GM23338 (cell line): ENCODE data around the gene FYB2.

Experiments used
- CREB1 ChIP-seq: fragments of 250-450 bp; sonication (Bioruptor Pico); IDR thresholded peaks from 2 replicates; pipeline ENCODE4 v1.5.0; 2020; ENCODE audit warnings: low read depth, mild to moderate bottlenecking, moderate library complexity
- EZH2 ChIP-seq: fragments of 200-600 bp; sonication (generic); IDR thresholded peaks from one replicate; pipeline ENCODE4 v1.8.0; 2017; ENCODE audit warnings: antibody characterized with exemption, mild to moderate bottlenecking, low read depth; ENCODE audit not compliant: unreplicated experiment
- EZH2phosphoT487 ChIP-seq: fragments of 200-600 bp; sonication (generic); IDR thresholded peaks from one replicate; pipeline ENCODE4 v1.8.1; 2018; ENCODE audit warnings: antibody characterized with exemption; ENCODE audit not compliant: unreplicated experiment
- JUNB ChIP-seq: IDR thresholded peaks from one replicate; pipeline ENCODE4 v1.6.1; 2016; ENCODE audit warnings: antibody characterized with exemption; ENCODE audit not compliant: unreplicated experiment
- POLR2AphosphoS5 ChIP-seq: IDR thresholded peaks from 2 replicates; pipeline ENCODE4 v1.6.1; 2016; ENCODE audit warnings: antibody characterized with exemption, low read depth
- STAT1 ChIP-seq: IDR thresholded peaks from one replicate; pipeline ENCODE4 v1.6.1; 2016; ENCODE audit warnings: antibody characterized with exemption; ENCODE audit not compliant: unreplicated experiment
- ZNF114 ChIP-seq: fragments of 250-450 bp; sonication (Bioruptor Pico); IDR thresholded peaks from 2 replicates; pipeline ENCODE4 v1.5.0; 2020; ENCODE audit warnings: mild to moderate bottlenecking, moderate library complexity
- ZNF331 ChIP-seq: fragments of 250-450 bp; sonication (Bioruptor Pico); IDR thresholded peaks from 2 replicates; pipeline ENCODE4 v1.5.0; 2020; ENCODE audit warnings: low read depth, mild to moderate bottlenecking, moderate library complexity
- TF ChIP-seq, protein P1 (sequence below), 2 experiments: fragments of 200-600 bp in 1 of 2; sonication (generic) in 1 of 2; conservative IDR thresholded peaks; 2 replicates each; pipeline versions ENCODE4 v1.5.1 to v1.6.1; 2016 to 2017; ENCODE audit warnings: antibody characterized with exemption in 2 of 2, low read depth in 2 of 2, mild to moderate bottlenecking in 2 of 2, moderate library complexity in 1 of 2
- TF ChIP-seq, protein P2 (sequence below): IDR thresholded peaks from 2 replicates; pipeline ENCODE4 v1.6.1; 2016; ENCODE audit warnings: antibody characterized with exemption
- TF ChIP-seq, protein P3 (sequence below): IDR thresholded peaks from one replicate; pipeline ENCODE4 v1.6.1; 2018; ENCODE audit warnings: antibody characterized with exemption; ENCODE audit not compliant: unreplicated experiment
- TF ChIP-seq, protein P4 (sequence below): fragments of 250-450 bp; sonication (Bioruptor Pico); IDR thresholded peaks from 2 replicates; pipeline ENCODE4 v1.5.0; 2020; ENCODE audit warnings: mild to moderate bottlenecking, moderate library complexity

DNA sequence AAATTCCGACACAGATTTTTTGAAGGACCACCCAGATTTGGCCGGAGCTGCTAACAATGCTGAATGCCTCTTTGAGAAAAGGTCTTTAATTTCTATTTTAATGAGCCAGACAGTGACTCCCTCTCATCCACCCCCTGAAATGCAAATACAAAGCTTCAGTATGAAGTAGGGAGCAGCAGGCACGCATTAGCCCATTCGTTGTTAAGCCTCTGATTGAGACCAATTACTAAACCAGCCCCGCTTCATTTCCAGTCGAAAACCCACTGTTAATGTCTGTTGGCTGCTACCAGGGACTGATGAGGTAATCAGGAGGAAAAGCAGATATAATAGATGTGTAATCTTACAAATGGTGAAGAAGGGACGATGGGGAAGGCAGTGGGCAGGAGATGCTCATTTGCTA lies 30.5 kb upstream of the FYB2 start:
- TF ChIP-seq CREB1 (CRISPR knock-in tag) (no peak), POLR2AphosphoS5 (no peak), EZH2 (no peak), EZH2phosphoT487 (no peak), JUNB (no peak), STAT1 (no peak), ZNF114 (no peak), ZNF331 (CRISPR knock-in tag) (no peak)
- TF ChIP-seq, protein P1, sequence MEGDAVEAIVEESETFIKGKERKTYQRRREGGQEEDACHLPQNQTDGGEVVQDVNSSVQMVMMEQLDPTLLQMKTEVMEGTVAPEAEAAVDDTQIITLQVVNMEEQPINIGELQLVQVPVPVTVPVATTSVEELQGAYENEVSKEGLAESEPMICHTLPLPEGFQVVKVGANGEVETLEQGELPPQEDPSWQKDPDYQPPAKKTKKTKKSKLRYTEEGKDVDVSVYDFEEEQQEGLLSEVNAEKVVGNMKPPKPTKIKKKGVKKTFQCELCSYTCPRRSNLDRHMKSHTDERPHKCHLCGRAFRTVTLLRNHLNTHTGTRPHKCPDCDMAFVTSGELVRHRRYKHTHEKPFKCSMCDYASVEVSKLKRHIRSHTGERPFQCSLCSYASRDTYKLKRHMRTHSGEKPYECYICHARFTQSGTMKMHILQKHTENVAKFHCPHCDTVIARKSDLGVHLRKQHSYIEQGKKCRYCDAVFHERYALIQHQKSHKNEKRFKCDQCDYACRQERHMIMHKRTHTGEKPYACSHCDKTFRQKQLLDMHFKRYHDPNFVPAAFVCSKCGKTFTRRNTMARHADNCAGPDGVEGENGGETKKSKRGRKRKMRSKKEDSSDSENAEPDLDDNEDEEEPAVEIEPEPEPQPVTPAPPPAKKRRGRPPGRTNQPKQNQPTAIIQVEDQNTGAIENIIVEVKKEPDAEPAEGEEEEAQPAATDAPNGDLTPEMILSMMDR (conservative IDR thresholded peaks at IDR 0.05; ENCODE audit: low read depth in 2 of 2): no peak
- TF ChIP-seq, protein P2, sequence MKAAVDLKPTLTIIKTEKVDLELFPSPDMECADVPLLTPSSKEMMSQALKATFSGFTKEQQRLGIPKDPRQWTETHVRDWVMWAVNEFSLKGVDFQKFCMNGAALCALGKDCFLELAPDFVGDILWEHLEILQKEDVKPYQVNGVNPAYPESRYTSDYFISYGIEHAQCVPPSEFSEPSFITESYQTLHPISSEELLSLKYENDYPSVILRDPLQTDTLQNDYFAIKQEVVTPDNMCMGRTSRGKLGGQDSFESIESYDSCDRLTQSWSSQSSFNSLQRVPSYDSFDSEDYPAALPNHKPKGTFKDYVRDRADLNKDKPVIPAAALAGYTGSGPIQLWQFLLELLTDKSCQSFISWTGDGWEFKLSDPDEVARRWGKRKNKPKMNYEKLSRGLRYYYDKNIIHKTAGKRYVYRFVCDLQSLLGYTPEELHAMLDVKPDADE: no peak
- TF ChIP-seq, protein P3, sequence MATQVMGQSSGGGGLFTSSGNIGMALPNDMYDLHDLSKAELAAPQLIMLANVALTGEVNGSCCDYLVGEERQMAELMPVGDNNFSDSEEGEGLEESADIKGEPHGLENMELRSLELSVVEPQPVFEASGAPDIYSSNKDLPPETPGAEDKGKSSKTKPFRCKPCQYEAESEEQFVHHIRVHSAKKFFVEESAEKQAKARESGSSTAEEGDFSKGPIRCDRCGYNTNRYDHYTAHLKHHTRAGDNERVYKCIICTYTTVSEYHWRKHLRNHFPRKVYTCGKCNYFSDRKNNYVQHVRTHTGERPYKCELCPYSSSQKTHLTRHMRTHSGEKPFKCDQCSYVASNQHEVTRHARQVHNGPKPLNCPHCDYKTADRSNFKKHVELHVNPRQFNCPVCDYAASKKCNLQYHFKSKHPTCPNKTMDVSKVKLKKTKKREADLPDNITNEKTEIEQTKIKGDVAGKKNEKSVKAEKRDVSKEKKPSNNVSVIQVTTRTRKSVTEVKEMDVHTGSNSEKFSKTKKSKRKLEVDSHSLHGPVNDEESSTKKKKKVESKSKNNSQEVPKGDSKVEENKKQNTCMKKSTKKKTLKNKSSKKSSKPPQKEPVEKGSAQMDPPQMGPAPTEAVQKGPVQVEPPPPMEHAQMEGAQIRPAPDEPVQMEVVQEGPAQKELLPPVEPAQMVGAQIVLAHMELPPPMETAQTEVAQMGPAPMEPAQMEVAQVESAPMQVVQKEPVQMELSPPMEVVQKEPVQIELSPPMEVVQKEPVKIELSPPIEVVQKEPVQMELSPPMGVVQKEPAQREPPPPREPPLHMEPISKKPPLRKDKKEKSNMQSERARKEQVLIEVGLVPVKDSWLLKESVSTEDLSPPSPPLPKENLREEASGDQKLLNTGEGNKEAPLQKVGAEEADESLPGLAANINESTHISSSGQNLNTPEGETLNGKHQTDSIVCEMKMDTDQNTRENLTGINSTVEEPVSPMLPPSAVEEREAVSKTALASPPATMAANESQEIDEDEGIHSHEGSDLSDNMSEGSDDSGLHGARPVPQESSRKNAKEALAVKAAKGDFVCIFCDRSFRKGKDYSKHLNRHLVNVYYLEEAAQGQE: no peak
- TF ChIP-seq, protein P4, sequence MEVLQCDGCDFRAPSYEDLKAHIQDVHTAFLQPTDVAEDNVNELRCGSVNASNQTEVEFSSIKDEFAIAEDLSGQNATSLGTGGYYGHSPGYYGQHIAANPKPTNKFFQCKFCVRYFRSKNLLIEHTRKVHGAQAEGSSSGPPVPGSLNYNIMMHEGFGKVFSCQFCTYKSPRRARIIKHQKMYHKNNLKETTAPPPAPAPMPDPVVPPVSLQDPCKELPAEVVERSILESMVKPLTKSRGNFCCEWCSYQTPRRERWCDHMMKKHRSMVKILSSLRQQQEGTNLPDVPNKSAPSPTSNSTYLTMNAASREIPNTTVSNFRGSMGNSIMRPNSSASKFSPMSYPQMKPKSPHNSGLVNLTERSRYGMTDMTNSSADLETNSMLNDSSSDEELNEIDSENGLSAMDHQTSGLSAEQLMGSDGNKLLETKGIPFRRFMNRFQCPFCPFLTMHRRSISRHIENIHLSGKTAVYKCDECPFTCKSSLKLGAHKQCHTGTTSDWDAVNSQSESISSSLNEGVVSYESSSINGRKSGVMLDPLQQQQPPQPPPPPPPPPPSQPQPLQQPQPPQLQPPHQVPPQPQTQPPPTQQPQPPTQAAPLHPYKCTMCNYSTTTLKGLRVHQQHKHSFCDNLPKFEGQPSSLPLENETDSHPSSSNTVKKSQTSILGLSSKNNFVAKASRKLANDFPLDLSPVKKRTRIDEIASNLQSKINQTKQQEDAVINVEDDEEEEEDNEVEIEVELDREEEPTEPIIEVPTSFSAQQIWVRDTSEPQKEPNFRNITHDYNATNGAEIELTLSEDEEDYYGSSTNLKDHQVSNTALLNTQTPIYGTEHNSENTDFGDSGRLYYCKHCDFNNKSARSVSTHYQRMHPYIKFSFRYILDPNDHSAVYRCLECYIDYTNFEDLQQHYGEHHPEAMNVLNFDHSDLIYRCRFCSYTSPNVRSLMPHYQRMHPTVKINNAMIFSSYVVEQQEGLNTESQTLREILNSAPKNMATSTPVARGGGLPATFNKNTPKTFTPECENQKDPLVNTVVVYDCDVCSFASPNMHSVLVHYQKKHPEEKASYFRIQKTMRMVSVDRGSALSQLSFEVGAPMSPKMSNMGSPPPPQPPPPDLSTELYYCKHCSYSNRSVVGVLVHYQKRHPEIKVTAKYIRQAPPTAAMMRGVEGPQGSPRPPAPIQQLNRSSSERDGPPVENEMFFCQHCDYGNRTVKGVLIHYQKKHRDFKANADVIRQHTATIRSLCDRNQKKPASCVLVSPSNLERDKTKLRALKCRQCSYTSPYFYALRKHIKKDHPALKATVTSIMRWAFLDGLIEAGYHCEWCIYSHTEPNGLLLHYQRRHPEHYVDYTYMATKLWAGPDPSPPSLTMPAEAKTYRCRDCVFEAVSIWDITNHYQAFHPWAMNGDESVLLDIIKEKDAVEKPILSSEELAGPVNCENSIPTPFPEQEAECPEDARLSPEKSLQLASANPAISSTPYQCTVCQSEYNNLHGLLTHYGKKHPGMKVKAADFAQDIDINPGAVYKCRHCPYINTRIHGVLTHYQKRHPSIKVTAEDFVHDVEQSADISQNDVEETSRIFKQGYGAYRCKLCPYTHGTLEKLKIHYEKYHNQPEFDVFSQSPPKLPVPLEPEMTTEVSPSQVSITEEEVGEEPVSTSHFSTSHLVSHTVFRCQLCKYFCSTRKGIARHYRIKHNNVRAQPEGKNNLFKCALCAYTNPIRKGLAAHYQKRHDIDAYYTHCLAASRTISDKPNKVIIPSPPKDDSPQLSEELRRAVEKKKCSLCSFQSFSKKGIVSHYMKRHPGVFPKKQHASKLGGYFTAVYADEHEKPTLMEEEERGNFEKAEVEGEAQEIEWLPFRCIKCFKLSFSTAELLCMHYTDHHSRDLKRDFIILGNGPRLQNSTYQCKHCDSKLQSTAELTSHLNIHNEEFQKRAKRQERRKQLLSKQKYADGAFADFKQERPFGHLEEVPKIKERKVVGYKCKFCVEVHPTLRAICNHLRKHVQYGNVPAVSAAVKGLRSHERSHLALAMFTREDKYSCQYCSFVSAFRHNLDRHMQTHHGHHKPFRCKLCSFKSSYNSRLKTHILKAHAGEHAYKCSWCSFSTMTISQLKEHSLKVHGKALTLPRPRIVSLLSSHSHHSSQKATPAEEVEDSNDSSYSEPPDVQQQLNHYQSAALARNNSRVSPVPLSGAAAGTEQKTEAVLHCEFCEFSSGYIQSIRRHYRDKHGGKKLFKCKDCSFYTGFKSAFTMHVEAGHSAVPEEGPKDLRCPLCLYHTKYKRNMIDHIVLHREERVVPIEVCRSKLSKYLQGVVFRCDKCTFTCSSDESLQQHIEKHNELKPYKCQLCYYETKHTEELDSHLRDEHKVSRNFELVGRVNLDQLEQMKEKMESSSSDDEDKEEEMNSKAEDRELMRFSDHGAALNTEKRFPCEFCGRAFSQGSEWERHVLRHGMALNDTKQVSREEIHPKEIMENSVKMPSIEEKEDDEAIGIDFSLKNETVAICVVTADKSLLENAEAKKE (CRISPR knock-in tag): no peak
